OCI-LY3 (cell line): Measurements from ENCODE around the gene LRRC56.

Experiments used
- H2AFZ ChIP-seq: fragments of 200-600, 300-600 bp; shearing (Covaris generic); 2 replicates; pipeline ENCODE4 v1.6.0; 2014; ENCODE audit warnings: antibody characterized with exemption, low read depth, low read length
- H3K27ac ChIP-seq: fragments of 200-600, 300-600 bp; sonication (generic); 2 replicates; pipeline ENCODE4 v1.5.1; 2014; ENCODE audit warnings: mild to moderate bottlenecking, low read length, moderate library complexity, mixed read lengths
- H3K27me3 ChIP-seq: fragments of 200-600, 300-600 bp; sonication (generic); 2 replicates; pipeline ENCODE4 v1.6.1; 2014; ENCODE audit warnings: low read depth, low read length, mixed read lengths
- H3K36me3 ChIP-seq: fragments of 200-600, 300-600 bp; sonication (generic); replicated peaks from 2 replicates; pipeline ENCODE3; 2014; ENCODE audit warnings: low read depth, low read length, mixed read lengths
- H3K4me1 ChIP-seq: fragments of 300-600, 200-600 bp; sonication (generic); 2 replicates; pipeline ENCODE4 v1.6.1; 2014; ENCODE audit warnings: low read length, mixed read lengths
- H3K4me2 ChIP-seq: fragments of 200-600, 300-600 bp; sonication (generic); 2 replicates; pipeline ENCODE4 v1.6.1; 2014; ENCODE audit warnings: low read length, mixed read lengths
- H3K4me3 ChIP-seq: fragments of 300-600, 200-600 bp; sonication (generic); 2 replicates; pipeline ENCODE4 v1.5.1; 2014; ENCODE audit warnings: antibody characterized with exemption, mild to moderate bottlenecking, low read length, moderate library complexity
- H3K79me2 ChIP-seq: fragments of 300-600, 200-600 bp; shearing (Covaris generic); 2 replicates; pipeline ENCODE4 v1.6.1; 2014; ENCODE audit warnings: mild to moderate bottlenecking, low read length, mixed read lengths
- H3K9ac ChIP-seq: fragments of 300-600, 200-600 bp; shearing (Covaris generic); 2 replicates; pipeline ENCODE4 v1.6.0; 2014; ENCODE audit warnings: mild to moderate bottlenecking, low read length, moderate library complexity
- H3K9me3 ChIP-seq: fragments of 200-600, 300-600 bp; shearing (Covaris generic); 2 replicates; pipeline ENCODE4 v1.6.1; 2014; ENCODE audit warnings: low read length, mixed read lengths; ENCODE audit not compliant: insufficient read depth
- H4K20me1 ChIP-seq: fragments of 200-600, 300-600 bp; sonication (generic); 2 replicates; pipeline ENCODE4 v1.6.1; 2016; ENCODE audit warnings: low read length, mixed read lengths; ENCODE audit not compliant: insufficient read depth
- CTCF ChIP-seq: fragments of 200-600, 300-600 bp; sonication (generic); IDR thresholded peaks from 2 replicates; pipeline ENCODE4 v1.5.1; 2014; ENCODE audit warnings: antibody characterized with exemption, low read length, low read depth
- EZH2phosphoT487 ChIP-seq: fragments of 200-600 bp; shearing (Covaris generic); IDR thresholded peaks from 2 replicates; pipeline ENCODE4 v1.6.1; 2018; ENCODE audit warnings: antibody characterized with exemption, mixed run types, low read depth

The LRRC56 gene

GRCh38 chr11:537622-538430 lies 499 bp downstream of the LRRC56 start:
- Histone ChIP-seq H3K4me1 (peaks cover 20% of the 10 kb centered on the region; the same call in 1 of the 2 replicates), H3K79me2 (peaks cover 12% of the 10 kb centered on the region), H3K36me3 (no peaks in the 10 kb centered on the region), H3K9me3 (no peaks in the 10 kb centered on the region), H3K4me2 (peak overlapping the region; percentile 92), H3K9ac (peak overlapping the region; percentile 62), H2AFZ (no peak overlapping the region), H4K20me1 (peaks cover 10% of the 10 kb centered on the region), H3K4me3 (peak overlapping the region; percentile 87), H3K27ac (0 out of 2 replicates have a peak overlapping the region, but pooled peaks have one; percentile 10), H3K27me3 (no peaks in the 10 kb centered on the region)
- TF ChIP-seq CTCF (no peak), EZH2phosphoT487 (no peak)

- Histone ChIP-seq H3K79me2 (peaks cover 12% of the 10 kb centered on the region), H3K27me3 (no peaks in the 10 kb centered on the region), H4K20me1 (peaks cover 10% of the 10 kb centered on the region), H3K4me2 (peak overlapping the region; percentile 92; the same call in 1 of the 2 replicates), H3K27ac (no peak overlapping the region), H3K9me3 (no peaks in the 10 kb centered on the region), H3K9ac (no peak overlapping the region), H3K4me1 (peaks cover 20% of the 10 kb centered on the region; the same call in 1 of the 2 replicates), H2AFZ (no peak overlapping the region), H3K4me3 (no peak overlapping the region), H3K36me3 (no peaks in the 10 kb centered on the region)
- no peak for TF ChIP-seq EZH2phosphoT487
- no peak for TF ChIP-seq CTCF
Measured at GRCh38 chr11:538431-539051, 1.2 kb downstream of the LRRC56 start.

- no peaks in the 10 kb centered on the region for H3K79me2 ChIP-seq
- no peak overlapping the region for H3K27ac ChIP-seq
- H3K9me3 ChIP-seq = no peaks in the 10 kb centered on the region
- no peak overlapping the region for H3K4me2 ChIP-seq
- H3K36me3 ChIP-seq = no peaks in the 10 kb centered on the region
- peaks cover 14% of the 10 kb centered on the region; the same call in 1 of the 2 replicates for H3K4me1 ChIP-seq
- H2AFZ ChIP-seq = no peak overlapping the region
- no peak for TF ChIP-seq EZH2phosphoT487
- no peak for TF ChIP-seq CTCF
- no peak overlapping the region for H3K9ac ChIP-seq
- no peak overlapping the region for H3K4me3 ChIP-seq
- H4K20me1 ChIP-seq = no peaks in the 10 kb centered on the region
- H3K27me3 ChIP-seq = no peaks in the 10 kb centered on the region
Measured at GRCh38 chr11:539971-540481, 2.7 kb downstream of the LRRC56 start.
